Activated CD4-positive, alpha-beta memory T cell treated with anti-CD3 and anti-CD28 coated beads for 36 hours (primary cell): ENCODE measurements around the gene NCSTN. TPM values are rescaled to one million over a fixed set of nuclear protein-coding genes. Genes with fewer than 3 reads are reported as not detected.
A peak's percentile ranks its signal among the peaks of the same experiment; 100 is the strongest.

Experiments
- CTCF ChIA-PET: fragments of 350-600 bp; sonication (Branson Sonifier 250); formaldehyde crosslinking; loops from one replicate; lab custom pipeline; 2021; ENCODE audit warnings: antibody characterized with exemption, inconsistent platforms; lab: Charles Lee
- POLR2A ChIA-PET: fragments of 350-600 bp; sonication (Branson Sonifier 250); formaldehyde crosslinking; loops from one replicate; lab custom pipeline; 2021; ENCODE audit warnings: antibody characterized with exemption; lab: Charles Lee
- DNase-seq: peaks from one replicate; pipeline ENCODE4 v3.0.0-alpha.2; 2020
- H3K27ac Mint-ChIP-seq: one replicate; pipeline ENCODE4 v1.8.0; 2021; ENCODE audit warnings: mixed read lengths
- H3K27me3 Mint-ChIP-seq: one replicate; pipeline ENCODE4 v1.8.0; 2021; ENCODE audit warnings: mixed read lengths
- H3K36me3 Mint-ChIP-seq: one replicate; pipeline ENCODE4 v1.8.0; 2021; ENCODE audit warnings: mixed read lengths
- H3K4me1 Mint-ChIP-seq: one replicate; pipeline ENCODE4 v1.8.0; 2021; ENCODE audit warnings: low read depth, mixed read lengths
- H3K4me3 Mint-ChIP-seq: one replicate; pipeline ENCODE4 v1.8.0; 2021; ENCODE audit warnings: mild to moderate bottlenecking, mixed read lengths
- H3K9me3 Mint-ChIP-seq: one replicate; pipeline ENCODE4 v1.8.0; 2021; ENCODE audit warnings: mixed read lengths
- intact Hi-C: fragments of 100-400 bp; cut with micrococcal nuclease; formaldehyde crosslinking; loops from one replicate; pipeline ENCODE4 v1.15.1; 2023
- total RNA-seq, 2 experiments: library from RNA; stranded (reverse); gene quantifications; one replicate each; pipeline ENCODE4 v1.2.3, GENCODE V29; 2021

Gene NCSTN
- 10 to 100 TPM; 39.8 to 42.6 TPM for total RNA-seq

DNA sequence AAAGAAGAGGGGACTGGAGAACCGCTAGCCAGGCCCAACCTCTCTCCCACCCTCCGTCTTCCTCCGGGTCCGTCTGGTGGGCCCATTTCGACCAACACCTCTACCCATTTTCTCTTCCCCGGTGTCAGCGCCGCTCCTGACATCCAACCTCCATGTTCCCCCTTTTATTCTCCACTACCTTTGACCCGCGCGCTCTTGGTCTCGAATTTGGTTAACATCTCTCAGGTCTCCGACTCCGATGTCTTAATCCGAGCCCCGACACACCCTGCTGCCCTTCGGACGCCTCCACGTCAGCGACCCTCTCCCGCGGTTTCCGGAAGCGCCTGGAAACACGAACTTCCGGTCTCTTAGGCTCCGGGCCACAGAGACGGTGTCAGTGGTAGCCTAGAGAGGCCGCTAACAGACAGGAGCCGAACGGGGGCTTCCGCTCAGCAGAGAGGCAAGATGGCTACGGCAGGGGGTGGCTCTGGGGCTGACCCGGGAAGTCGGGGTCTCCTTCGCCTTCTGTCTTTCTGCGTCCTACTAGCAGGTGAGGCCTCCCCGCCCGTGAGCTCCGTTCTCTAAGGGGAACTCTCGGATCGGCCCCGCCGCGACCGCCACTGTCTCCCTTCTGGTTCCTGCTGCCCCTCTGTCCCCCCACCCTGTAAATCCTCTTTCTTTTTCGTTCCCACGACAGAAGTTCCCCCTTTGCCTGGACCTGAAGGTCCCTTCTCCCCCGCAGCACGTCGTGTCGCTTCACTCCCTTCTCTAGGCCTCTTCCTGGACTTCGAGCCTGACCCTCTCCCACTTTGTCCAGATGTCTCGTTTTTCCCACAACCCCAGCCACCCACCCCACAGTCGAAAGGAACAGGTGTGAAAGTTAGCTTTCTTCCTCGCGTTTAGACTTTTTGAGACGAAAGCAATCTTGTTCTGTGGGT lies at the start of gene NCSTN, which contains the start of gene COPA:
TSS of gene NCSTN (plus strand) at position 431 of the 917 bp plus-strand sequence. CDS start at position 445, 14 bp downstream.
TSS of gene COPA (minus strand) at position 298 of the 917 bp plus-strand sequence. CDS start at position 218, 80 bp downstream.
- H3K27me3 Mint-ChIP-seq, result no peaks in the 10 kb centered on the region
- H3K27ac Mint-ChIP-seq, result peak within 1 kb of the TSS; percentile 93
- peak; percentile 95 for DNase-seq
- no peaks in the 10 kb centered on the region for H3K9me3 Mint-ChIP-seq
- POLR2A ChIA-PET, result interaction anchor here (0.6 kb wide), 1 partner anchor 175 kb away, joined by 6 read pairs; no protein-coding TSS in a partner anchor
- H3K4me3 Mint-ChIP-seq, result peak within 1 kb of the TSS; percentile 93
- intact Hi-C loops, result loop anchor here (1.0 to 5.0 kb wide), 4 partner anchors 56 to 264 kb away; partner anchors contain the start of genes DCAF8 and PEX19
- H3K36me3 Mint-ChIP-seq, result peaks cover 19% of the 10 kb centered on the region
- CTCF ChIA-PET, result interaction anchor here (0.6 to 2.2 kb wide), 4 partner anchors 12 to 264 kb away, joined by 3 to 7 read pairs (median 5); no protein-coding TSS in a partner anchor
- H3K4me1 Mint-ChIP-seq, result peaks cover 41% of the 10 kb centered on the region

DNA sequence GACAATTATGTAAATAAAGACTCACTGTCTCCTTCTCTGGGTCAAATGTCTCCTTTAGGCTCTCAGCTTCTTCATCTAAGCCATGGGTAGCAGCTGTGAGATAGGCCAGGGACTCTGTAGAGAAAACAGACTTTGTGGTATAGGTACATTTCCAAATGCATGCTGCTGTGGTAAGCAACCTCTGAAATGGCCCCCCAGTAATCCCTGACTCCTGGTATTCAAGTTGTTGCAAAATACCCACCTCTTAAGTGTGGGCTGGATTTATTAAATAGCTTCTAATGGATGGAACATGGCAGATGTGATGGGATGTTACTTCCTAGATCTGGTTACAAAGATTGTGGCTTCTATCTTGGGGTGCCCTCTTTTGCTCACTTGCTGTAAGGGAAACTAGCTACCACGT lies 47.1 kb upstream of the NCSTN start:
- POLR2A ChIA-PET, result no interaction called here
- no peak overlapping the region for H3K27ac Mint-ChIP-seq
- CTCF ChIA-PET, result interaction anchor here (0.9 to 1.3 kb wide), 3 partner anchors 104 to 210 kb away, joined by 3 to 4 read pairs (median 3); no protein-coding TSS in a partner anchor
- H3K4me3 Mint-ChIP-seq, result no peak overlapping the region
- no peaks in the 10 kb centered on the region for H3K27me3 Mint-ChIP-seq
- peaks cover 62% of the 10 kb centered on the region for H3K36me3 Mint-ChIP-seq
- peaks cover 3% of the 10 kb centered on the region for H3K4me1 Mint-ChIP-seq
- DNase-seq, result no peak
- intact Hi-C loops, result no loop called here
- H3K9me3 Mint-ChIP-seq, result no peaks in the 10 kb centered on the region

- DNase-seq, result no peak
- ChIA-PET POLR2A (no interaction called here), CTCF (interaction anchor here (0.9 to 1.1 kb wide), 2 partner anchors 9 to 199 kb away, joined by 3 to 8 read pairs; no protein-coding TSS in a partner anchor)
- H3K27me3 Mint-ChIP-seq, result no peaks in the 10 kb centered on the region
- intact Hi-C loops, result no loop called here
- H3K36me3 Mint-ChIP-seq, result peaks cover 53% of the 10 kb centered on the region
- H3K4me1 Mint-ChIP-seq, result no peaks in the 10 kb centered on the region
- no peak overlapping the region for H3K27ac Mint-ChIP-seq
- no peak overlapping the region for H3K4me3 Mint-ChIP-seq
- no peaks in the 10 kb centered on the region for H3K9me3 Mint-ChIP-seq
These were observed 43.0 kb upstream of the NCSTN start for GRCh38 chr1:160300173-160300572.

DNA sequence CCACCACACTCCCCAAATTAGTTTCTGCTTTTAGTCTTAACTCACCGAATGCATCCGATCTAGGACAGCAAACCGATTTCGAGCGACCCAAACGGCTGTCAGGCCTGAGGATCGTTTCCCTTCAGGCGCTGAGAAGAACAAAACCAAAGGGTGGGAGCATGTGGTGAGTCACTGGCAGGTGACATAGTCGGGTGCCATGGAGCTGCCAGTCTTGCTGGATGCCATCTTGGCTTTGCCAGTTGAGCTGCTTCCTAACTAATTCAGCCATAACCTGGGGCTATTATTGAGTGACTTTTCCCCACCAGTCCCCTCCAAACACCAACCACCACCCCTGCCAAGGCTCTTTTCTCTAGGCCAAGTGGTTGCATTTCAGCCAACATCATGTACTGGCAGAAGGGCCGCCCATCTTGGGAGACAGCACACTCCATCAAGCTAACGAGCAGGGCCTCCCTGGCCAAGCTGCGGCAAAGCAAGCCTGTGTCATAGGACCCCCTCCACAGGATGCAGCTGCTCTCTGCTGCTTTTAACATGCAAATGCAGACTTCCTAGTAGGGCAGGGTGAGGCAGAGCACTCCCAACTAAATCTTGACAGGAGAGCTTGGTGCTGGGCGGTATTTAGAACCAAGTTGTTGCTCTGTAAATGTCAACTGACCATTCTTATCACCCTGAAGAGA lies 35.9 kb upstream of the NCSTN start:
- Mint-ChIP-seq H3K4me1 (no peaks in the 10 kb centered on the region), H3K27me3 (no peaks in the 10 kb centered on the region), H3K4me3 (no peak overlapping the region), H3K36me3 (peaks cover 46% of the 10 kb centered on the region), H3K27ac (no peak overlapping the region), H3K9me3 (no peaks in the 10 kb centered on the region)
- no peak for DNase-seq
- ChIA-PET CTCF (interaction anchor here (3.3 kb wide), 1 partner anchor 16 kb away, joined by 18 read pairs; no protein-coding TSS in a partner anchor), POLR2A (no interaction called here)
- intact Hi-C loops, result no loop called here

DNA sequence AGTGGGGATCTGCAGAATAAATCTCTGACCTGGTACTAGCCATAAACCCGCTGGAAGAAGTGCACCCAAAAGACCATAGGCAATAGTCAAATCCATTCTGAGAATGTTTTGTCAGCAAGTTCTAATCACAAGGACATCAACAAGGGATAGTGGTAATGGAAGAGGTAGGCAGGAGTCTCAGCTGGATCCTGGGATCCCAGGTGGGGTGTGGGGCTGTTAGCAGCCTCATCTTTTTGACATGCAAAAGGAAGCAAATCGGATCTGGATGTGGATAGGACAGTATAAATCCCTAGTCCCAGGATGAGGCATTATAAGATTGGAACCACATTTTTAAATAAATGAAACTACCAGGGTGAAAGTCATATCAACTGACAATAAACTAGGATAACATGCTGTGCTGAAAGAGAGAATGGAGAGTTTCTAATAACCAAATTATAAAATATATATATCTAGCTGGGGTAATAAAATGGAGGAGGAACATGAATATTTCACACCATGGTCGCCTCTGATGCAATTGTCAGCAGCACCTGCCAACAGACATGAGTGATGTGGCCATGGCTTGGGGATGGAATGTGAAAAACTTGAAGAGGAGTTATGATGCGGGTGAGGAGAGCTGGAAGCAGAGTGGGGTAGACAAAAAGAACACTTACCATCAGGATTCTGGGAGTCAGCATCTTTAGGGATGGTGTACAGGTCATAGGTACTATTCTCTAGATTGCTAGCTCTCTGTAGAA lies 34.6 kb upstream of the NCSTN start:
- ChIA-PET CTCF (interaction anchor here (0.6 to 3.3 kb wide), 2 partner anchors 17 to 44 kb away, joined by 3 to 18 read pairs; no protein-coding TSS in a partner anchor), POLR2A (no interaction called here)
- H3K4me3 Mint-ChIP-seq, result no peak overlapping the region
- H3K9me3 Mint-ChIP-seq, result no peaks in the 10 kb centered on the region
- no peak for DNase-seq
- H3K36me3 Mint-ChIP-seq, result peaks cover 49% of the 10 kb centered on the region
- no peak overlapping the region for H3K27ac Mint-ChIP-seq
- no peaks in the 10 kb centered on the region for H3K27me3 Mint-ChIP-seq
- H3K4me1 Mint-ChIP-seq, result no peaks in the 10 kb centered on the region
- intact Hi-C loops, result no loop called here

GRCh38 chr1:160309185-160309557 lies 34.0 kb upstream of the NCSTN start:
- ChIA-PET POLR2A (no interaction called here), CTCF (no interaction called here)
- intact Hi-C loops, result no loop called here
- Mint-ChIP-seq H3K27ac (no peak overlapping the region), H3K9me3 (no peaks in the 10 kb centered on the region), H3K4me1 (no peaks in the 10 kb centered on the region), H3K36me3 (peaks cover 50% of the 10 kb centered on the region), H3K27me3 (no peaks in the 10 kb centered on the region), H3K4me3 (no peak overlapping the region)
- no peak for DNase-seq

- no peak for DNase-seq
- peaks cover 50% of the 10 kb centered on the region for H3K36me3 Mint-ChIP-seq
- no peak overlapping the region for H3K27ac Mint-ChIP-seq
- H3K4me3 Mint-ChIP-seq, result no peak overlapping the region
- H3K27me3 Mint-ChIP-seq, result no peaks in the 10 kb centered on the region
- no peaks in the 10 kb centered on the region for H3K4me1 Mint-ChIP-seq
- no peaks in the 10 kb centered on the region for H3K9me3 Mint-ChIP-seq
- POLR2A ChIA-PET, result no interaction called here
- intact Hi-C loops, result no loop called here
- CTCF ChIA-PET, result interaction anchor here (0.9 to 1.7 kb wide), 2 partner anchors 19 to 67 kb away, joined by 3 to 5 read pairs; no protein-coding TSS in a partner anchor
These were observed 33.6 kb upstream of the NCSTN start for GRCh38 chr1:160309571-160309970.

DNA sequence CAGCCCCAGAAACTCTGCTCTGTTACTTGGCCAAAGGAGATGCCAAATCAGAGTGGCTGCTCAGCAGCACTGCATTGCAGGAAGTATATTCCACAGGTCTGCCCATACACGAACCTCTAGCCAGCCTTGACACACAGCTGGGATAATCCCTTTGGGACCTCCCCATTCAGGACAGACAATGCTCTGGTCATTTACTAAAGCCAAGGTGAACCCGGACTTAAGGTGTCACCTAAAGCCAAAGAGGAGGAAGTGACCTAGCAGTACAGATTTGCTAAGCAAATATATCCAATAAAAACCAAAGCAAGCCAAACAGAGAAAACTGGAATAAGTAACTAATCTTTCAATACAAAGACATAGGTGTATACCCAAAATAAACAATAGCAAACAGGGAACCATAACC lies 27.8 kb upstream of the NCSTN start:
- ChIA-PET POLR2A (no interaction called here), CTCF (interaction anchor here (1.0 to 3.5 kb wide), 2 partner anchors 22 to 24 kb away, joined by 4 to 18 read pairs; no protein-coding TSS in a partner anchor)
- DNase-seq, result no peak
- peaks cover 21% of the 10 kb centered on the region for H3K4me1 Mint-ChIP-seq
- intact Hi-C loops, result no loop called here
- no peaks in the 10 kb centered on the region for H3K27me3 Mint-ChIP-seq
- H3K9me3 Mint-ChIP-seq, result peaks cover 14% of the 10 kb centered on the region
- H3K4me3 Mint-ChIP-seq, result no peak overlapping the region
- H3K36me3 Mint-ChIP-seq, result peaks cover 72% of the 10 kb centered on the region
- peak overlapping the region; percentile 31 for H3K27ac Mint-ChIP-seq

GRCh38 chr1:160322831-160323230 lies 20.4 kb upstream of the NCSTN start:
- intact Hi-C loops, result no loop called here
- H3K4me3 Mint-ChIP-seq, result no peak overlapping the region
- POLR2A ChIA-PET, result no interaction called here
- no peak overlapping the region for H3K27ac Mint-ChIP-seq
- CTCF ChIA-PET, result interaction anchor here (0.7 to 1.9 kb wide), 3 partner anchors 31 to 458 kb away, joined by 3 to 5 read pairs (median 3); no protein-coding TSS in a partner anchor
- peaks cover 22% of the 10 kb centered on the region for H3K4me1 Mint-ChIP-seq
- H3K27me3 Mint-ChIP-seq, result no peaks in the 10 kb centered on the region
- no peak for DNase-seq
- H3K36me3 Mint-ChIP-seq, result peaks cover 56% of the 10 kb centered on the region
- peaks cover 2% of the 10 kb centered on the region for H3K9me3 Mint-ChIP-seq

DNA sequence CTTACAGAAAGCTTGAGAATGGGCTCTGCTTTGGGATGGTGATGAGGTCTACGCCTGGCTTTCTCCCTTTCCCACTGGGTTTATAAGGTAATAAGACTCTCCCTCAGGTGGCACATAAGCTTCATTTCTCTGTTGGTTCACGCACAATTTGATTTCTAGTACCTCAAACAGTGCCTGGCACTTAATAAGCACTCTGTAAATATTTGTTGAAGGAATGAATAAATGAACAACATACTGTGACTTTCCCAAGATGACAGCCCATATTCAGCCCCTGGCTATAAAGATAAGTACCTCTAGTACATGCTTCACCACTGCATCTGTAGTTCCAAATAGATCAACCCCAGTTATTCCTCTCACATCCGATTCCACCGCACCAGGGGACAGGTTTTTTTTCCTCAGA lies 17.9 kb upstream of the NCSTN start:
- H3K27ac Mint-ChIP-seq, result no peak overlapping the region
- no peak overlapping the region for H3K4me3 Mint-ChIP-seq
- intact Hi-C loops, result no loop called here
- CTCF ChIA-PET, result interaction anchor here (3.3 kb wide), 1 partner anchor 34 kb away, joined by 17 read pairs; no protein-coding TSS in a partner anchor
- peaks cover 51% of the 10 kb centered on the region for H3K36me3 Mint-ChIP-seq
- DNase-seq, result no peak
- H3K9me3 Mint-ChIP-seq, result no peaks in the 10 kb centered on the region
- peaks cover 10% of the 10 kb centered on the region for H3K4me1 Mint-ChIP-seq
- H3K27me3 Mint-ChIP-seq, result no peaks in the 10 kb centered on the region
- POLR2A ChIA-PET, result no interaction called here

DNA sequence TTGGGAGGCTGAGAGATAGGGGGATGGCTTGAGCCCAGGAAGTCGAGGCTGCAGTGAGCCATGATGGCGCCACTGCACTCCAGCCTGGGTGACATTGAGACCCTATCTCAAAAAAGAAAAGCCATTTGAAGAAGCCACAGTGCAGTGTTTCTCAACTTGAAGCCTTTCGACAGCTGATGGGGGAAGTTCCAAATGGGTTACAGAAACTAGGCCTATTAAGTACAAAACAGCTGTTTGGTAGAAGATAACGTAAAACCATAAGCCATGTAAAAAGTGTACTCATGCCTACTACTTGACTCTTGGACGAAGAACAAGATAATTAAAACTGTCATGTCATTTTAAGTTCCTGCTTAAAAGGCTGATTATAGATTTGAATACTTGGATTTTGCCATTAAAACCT lies 16.8 kb upstream of the NCSTN start:
- CTCF ChIA-PET, result interaction anchor here (3.3 kb wide), 1 partner anchor 35 kb away, joined by 17 read pairs; no protein-coding TSS in a partner anchor
- H3K4me3 Mint-ChIP-seq, result no peak overlapping the region
- DNase-seq, result no peak
- no peaks in the 10 kb centered on the region for H3K27me3 Mint-ChIP-seq
- no peak overlapping the region for H3K27ac Mint-ChIP-seq
- H3K9me3 Mint-ChIP-seq, result no peaks in the 10 kb centered on the region
- H3K36me3 Mint-ChIP-seq, result peaks cover 47% of the 10 kb centered on the region
- intact Hi-C loops, result no loop called here
- H3K4me1 Mint-ChIP-seq, result peaks cover 5% of the 10 kb centered on the region
- POLR2A ChIA-PET, result no interaction called here
